AG08396 (cell line): ENCODE results near the gene TXNDC2.

Experiments used
- DNase-seq: peaks from one replicate; pipeline ENCODE4 v3.0.0; 2012; ENCODE audit warnings: low spot score, mixed read lengths

Gene TXNDC2

DNA sequence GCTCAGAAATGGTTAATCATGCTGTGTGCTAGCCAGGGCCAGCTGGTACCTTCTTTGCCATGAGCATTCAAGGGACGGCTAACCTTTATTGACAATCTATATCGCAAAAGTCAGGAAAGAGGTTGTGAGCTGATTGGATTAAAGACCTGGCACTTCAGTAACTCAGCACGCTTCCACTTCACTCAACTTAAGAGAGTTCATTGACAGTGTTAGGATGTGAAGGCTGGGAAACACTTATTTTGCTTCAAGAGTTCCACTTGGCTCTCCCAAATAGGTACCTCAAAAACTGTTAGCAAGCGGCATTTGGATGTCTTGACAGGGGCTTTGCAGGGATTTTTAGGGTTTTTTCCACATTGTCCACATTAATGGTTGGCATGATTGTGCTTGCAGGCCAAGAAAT, 25.1 kb upstream of the TXNDC2 start:
- no peak for DNase-seq

DNA sequence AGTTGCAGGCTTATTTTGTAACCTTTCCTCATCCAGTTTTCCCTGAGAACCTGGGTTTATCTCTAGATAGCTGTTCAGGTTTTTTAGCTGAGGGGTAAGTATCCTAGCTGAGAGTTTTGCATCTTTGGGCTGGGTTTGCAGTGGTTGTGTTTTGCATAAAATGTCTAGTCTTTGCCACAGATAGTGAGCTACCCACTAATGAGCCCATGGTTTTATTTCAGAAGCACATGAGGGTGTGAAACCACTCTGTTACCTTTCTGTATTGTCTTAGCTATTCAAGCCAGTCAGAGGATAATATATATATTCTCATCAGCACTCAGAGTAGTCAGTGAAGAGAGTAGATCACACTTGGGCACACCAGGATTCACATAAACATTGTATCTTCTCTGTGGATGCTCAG, 24.6 kb upstream of the TXNDC2 start:
- DNase-seq: no peak

DNA sequence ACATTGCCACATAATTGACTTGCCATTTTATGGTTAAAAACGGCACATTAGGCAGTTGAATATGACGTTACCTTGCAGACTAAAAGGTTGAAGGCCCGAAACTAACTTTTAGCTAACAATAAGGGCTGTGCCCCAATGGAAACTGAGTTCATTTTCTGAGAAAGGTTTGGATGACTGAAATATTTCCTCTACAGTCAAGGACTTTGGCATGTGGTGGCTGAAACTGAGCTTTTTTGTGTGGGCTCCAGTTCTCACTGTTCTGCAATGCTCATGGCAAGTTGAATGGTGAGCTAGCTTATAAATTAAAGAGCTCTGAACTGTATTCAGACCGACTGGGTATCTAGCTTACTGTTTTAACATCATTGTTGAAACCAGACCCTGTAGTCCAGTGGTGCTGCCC, 23.8 kb upstream of the TXNDC2 start:
- no peak for DNase-seq

DNA sequence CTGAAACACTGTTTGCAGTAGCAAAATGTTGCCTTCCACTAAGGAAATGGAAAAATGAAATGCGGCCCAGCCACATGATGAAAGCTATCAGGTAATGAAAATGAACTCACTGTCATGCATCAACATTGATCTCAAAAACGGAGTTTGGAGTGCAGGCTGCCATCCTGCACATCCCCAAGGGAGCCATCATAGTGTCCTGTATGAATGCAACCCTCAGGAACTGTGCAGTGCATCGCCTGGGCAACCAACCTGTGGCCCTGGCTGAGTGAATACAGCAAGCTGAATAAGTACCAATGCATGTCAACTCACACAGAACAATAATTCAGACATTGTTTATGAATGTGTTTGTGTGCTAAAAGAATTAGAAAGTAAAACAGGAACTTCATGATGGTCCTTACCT, 23.1 kb upstream of the TXNDC2 start:
- no peak for DNase-seq

DNA sequence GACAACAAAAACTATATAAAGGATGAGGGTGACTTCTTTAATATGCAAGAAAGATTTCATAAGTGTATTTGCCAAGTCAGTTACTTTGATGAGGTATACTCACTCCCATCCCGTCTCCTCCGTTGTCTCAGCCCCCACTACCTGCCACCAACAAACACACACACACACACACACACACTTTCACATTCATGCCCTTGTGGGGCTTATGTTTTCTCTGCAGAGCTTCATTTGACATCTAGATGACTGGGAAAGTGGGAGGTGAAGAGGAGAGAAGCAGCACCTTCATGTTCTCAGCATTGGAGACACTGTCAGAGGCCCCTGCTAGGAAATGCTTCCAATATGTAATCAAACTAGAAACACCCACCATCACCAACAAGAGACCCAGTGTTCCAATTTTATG, 22.5 kb upstream of the TXNDC2 start:
- DNase-seq: no peak

DNA sequence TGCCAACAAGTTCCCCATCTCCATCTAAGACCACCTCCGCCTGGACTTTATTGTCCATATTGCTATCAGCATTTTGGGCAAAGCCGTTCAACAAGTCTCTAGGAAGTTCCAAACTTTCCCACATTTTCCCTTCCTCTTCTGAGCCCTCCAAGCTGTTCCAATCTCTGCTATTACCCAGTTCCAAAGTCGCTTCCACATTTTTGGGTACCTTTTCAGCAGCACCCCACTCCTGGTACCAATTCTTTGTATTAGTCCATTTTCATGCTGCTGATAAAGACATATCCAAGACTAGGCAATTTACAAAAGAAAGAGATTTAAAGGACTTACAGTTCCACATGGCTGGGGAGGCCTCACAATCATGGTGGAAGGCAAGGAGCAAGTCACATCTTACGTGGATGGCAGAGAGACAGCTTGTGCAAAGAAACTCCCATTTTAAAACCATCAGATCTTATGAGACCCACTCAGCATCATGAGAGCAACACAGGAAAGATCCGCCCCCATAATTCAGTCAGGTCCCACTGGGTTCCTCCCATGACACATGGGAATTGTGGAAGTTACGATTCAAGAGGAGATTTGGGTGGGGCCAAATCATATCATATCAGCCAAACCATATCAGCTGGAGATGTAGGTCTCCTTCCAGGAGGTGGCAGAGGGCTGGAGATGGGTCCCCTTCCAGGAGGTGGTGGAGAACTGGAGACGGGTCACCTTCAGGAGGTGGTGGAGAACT, 19.8 kb upstream of the TXNDC2 start:
- DNase-seq: no peak

DNA sequence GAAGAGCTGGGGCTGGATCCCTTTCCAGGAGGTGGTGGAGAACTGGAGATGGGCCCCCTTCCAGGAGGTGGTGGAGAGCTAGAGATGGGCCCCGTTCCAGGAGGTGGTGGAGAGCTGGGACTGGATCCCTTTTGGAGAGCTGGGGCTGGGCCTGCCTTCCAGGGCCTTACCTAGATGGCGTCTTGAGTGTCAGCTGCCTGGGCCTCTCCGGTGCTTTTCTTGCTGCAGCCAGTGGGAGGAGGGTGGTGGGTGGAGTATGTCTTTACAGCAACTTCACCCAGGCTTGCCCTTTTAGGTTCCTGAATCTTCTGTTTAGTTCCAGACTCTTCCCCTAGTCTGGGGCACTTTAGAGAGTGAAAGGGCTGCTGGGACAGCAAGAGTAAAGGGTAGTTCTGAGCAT, 19.1 kb upstream of the TXNDC2 start:
- DNase-seq: no peak

DNA sequence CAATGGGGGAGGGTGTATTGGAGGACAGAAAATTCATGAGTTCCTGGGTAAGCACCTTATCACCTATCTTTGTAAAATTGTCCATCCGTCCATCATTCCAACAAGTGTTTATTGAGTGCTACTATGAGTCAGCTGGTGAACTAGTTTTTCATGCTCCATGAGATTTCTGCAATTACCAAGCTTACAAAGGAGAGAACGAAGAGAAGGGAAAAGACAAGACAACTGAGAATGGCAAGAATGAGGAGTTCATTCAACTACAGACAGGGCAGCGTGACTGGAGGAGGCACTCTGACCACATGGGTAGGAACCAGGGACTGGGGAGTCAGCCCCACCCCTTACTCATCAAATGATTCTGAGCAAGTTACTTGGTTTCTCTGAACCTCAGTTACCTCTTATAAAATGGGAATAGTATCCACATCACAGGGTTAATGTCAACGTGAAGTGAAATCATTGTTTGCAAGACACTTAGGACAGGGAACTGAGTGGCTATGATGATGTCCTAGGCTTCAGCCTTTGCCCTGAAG, 18.6 kb upstream of the TXNDC2 start:
- DNase-seq: no peak

DNA sequence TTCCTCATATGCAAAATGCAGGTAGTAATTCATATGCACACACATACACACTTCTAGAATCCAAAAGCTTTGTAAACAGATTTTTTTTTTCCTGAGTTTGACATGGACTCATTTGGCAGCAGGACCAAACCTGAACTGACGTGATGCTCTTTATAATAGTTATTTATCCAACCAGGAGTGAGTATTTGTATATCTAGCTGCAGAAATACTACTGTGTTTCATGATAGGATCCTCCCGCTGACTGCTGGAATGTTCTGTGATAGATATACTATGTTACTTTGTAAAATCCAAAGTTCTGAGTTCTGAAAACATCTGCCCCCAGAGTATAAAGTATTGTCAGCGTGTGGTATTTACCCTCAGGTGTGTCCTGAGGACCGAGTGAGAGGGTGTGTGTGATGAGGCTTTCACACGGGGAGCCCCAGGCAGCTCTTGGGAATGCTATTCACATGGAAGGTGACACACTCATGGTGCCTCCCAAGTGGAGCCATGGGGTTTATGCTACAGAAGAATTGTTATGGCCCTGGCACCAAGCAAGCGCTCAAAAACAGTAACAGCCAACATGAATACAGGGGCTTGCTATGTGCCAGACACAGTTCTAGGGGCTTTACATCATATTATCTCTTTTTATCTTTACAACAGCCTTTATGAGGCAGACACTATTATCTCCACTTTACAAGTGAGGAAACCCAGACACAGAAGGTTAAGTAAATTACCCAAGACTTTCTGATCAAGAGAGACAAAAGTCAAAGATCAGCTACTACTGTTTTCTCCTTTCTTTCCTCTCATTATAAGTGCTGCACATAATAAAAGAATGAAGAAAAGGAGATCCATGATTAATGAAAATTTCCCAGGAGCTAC, 16.7 kb upstream of the TXNDC2 start:
- no peak for DNase-seq

DNA sequence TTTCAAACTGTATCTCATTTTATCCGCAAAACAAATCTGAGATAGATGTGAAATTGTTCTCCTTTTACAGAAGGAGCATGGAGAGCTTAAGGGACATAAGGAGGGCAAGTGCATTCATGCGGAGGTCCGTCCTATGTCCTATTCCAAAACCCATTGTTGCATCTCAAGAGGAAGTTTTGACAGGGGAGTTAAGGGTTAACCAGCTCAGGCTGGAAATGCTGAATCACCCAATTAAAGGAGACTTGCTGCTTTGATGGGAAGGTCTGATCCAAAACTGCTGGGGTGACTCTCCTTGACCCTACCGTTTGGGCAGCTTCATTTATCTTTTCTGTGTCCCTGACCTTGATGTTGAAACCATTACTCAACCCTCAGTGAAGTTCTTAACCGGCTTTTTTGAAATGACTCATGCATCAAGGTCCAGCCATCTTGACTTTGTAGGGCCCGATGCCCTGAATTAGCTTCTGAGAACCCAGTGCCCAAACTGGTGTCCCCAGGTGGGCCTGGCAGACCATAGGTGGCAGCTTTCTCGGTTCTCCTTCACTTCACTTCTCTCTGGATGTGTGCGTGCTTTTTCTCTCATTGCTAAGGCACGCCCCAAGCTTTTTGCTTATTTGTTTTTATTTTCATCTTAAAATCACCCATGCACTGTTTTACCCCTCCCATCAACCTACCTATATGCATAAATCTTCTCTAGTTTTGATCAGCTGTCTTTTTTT, 15.9 kb upstream of the TXNDC2 start:
- DNase-seq: peak; percentile 61

DNA sequence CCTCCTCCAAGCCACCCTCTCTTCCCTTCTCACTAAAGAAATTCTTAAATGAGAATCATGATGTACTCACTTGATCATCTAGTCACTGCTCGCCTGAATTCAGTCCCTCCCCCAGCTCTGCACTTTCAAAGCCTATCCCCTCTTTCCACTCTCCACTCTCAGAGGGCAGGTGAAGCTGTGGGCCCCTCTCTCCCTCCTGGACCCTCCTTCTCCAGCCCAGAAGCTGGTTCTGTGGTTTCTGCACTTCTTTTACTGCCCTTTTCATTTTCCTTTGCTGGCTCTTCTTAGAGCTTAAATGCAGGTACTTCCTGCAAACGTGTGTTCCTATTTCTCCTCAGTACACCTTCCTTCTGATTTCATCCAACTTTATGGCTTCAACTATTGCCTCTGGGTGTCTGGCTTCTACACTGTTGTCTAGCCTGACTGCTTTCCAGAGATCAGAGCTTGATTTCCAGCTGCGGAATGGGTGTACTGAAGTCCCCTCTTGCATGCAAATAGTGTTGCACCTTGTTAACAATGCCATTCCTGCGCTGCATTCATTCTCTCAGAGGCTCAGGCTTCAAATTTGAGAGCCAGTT, 15.3 kb upstream of the TXNDC2 start:
- no peak for DNase-seq

DNA sequence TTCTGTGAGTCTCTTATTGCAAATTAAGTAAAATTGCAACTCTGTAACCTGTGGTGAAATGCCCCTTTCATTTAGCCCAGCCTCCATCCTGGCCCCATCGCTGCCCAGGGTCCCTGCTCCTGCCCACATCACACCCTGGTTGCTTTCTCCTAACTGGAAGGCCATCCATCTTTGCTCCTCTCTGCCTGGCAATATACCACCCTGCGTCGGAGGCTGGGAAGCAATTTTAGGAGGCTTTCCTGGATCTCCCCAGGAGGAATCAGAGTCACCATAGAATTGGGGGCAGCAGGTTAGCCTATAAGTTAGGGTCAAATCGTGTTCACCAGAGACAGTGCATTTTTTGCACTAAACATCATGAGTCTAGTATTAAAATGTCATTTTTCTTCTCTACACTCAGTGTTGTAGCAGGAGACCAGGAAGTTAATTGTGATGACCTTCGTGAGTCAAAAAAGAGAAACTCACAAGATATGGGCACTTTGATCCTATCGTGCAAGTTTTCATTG, 14.5 kb upstream of the TXNDC2 start:
- no peak for DNase-seq

DNA sequence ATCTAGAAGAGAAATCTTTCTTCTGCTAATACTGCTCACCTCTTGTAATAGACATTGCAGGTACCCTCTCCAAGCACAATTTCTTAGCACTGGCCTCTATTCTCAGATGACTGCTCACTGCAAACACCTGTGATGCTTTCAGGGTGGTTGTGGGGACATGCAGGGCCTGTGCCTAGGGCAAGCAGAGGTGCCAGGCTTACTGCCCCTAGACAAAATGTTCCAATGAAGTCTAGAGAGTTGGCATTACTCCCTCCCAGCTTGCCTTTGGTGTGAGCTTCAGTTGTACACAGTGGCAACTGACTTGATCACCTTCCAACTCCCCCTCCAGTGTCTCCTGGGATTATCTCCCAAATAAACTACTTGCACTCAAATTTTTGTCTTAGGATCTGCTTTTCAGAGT, 12.9 kb upstream of the TXNDC2 start:
- no peak for DNase-seq

DNA sequence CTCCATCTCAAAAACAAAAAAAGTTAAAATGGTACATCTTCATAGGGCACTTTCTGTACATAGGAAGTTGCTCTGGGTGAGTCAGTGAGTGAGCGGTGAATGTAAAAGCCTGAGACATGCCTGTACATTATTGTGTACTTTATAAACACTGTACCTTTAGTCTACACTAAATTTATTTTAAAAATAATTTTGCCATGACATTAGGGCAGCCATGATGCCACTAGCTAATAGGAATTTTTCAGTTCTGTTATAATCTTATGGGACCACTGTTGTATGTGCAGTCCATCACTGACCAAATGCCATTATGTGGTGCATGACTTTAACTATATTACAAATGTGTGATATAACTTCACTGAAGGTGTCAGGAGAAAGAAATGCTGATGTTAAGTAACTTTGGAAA, 11.0 kb upstream of the TXNDC2 start:
- DNase-seq: no peak

DNA sequence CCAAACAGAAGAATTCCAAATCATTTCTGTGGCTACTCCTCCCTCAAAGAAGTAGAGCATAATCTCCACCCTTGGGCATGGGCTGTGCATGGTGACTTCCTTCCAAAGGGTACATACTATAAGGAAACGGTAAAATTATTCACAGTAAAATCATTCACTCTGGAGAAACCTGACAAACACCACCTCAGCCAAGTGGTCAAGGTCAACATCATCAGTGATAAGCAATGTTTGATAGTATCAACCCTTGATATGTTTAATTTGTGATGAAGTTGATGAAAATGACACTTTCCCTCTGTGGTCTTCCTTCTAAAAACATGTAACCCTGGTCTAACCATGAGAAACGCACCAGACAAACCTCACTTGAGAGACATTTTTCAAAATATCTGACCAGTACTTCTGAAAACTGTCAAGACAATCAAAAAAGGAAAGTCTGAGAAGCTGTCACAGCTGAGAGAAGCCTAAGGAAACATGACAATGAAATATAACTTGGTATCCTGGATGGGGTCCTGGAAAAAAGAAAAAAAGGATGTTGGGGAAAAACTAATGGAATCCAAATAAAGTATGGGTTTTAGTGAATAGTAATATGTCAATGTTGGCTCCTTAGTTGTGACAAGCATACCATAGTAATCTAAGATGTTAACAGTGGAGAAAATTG, 9.4 kb upstream of the TXNDC2 start:
- DNase-seq: no peak

DNA sequence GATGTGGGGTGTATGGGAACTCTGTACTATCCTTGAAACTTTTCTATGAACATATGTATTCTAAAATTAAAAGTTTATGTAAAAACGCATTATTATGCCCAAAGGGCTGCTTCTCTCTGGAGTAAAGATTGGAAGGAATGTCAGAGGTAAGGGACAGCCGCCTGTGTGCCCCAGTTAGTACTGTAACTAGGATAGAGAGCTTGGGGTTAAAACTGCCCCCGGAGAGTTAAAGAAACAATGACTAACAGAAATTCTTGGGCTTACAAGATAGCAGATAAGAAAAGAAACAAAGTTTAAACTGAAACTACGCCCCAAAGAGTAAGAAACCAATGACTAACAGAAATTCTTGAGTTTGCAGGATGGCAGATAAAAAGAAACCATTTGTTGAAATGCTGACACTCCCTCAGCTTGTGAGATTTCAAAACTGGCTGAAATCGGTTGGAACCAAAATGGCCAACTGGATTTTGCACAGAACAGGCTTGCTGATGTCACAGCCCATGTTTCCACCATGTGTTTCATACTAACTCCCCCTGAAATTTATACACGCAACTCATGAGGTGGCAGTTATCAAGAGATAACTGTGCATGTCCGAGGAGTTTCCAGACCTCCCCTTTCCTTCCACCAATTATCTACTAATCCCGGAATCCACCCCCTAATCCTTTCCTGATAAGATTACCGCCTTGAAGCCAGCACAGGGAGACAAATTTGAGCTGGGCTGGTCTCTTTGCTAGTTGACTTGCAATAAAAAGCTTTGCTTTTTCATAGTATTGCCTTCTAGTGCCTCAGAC, 8.7 kb upstream of the TXNDC2 start:
- DNase-seq: peak; percentile 57

DNA sequence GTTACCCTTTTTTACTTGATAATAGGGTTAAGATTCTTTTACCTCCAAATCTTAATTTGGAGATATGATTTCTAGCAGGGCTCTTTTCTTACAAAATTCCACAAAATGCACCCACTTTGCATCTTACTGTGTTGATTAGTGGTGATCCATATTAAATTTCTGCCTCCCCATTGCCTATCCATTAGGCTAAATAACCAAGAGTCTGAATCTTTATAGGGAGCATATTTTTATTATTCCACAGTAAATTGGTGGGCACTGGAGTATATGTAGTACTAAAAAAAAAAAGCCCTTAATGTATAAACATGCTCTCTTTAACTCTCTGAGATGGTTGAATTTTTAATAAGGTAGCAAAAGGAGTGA, 8.1 kb upstream of the TXNDC2 start:
- no peak for DNase-seq

DNA sequence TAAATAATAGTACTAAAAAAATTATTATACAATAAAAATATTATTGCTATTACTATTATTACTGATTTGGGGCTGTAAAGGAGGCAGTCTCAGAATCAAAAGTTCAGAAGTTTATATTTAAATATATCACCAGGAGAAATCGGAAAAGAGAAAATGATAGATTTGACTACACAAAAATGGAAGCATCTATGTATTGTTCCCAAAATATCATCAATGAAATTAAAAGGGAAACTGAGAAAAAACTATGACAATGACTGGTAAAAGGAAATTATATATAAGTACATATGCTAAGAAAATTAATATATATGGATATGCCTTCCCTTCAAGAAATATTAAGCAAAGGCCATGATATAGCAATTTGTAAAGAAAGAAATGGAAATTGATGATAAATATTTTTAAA, 7.7 kb upstream of the TXNDC2 start:
- DNase-seq: no peak

DNA sequence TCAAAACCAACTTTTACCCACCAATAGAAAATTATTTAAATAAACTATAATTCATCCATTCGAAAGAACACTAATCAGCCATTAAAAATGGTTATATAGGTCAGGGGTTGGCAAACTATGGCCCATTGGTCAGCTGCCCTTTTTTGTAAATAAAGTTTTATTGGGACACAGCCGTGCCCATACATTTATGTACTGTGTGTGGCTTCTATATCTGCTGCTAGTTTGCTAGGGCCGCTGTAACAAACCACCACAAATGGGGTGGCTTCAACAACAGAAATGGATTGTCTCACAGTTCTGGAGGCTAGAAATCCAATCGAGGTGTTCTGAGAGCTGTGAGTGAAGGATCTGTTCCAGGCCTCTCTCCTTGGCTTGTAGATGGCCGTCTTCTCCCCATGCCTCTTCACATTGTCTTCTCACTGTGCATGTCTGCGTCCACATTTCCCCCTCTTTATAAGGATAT, 7.0 kb upstream of the TXNDC2 start:
- no peak for DNase-seq

DNA sequence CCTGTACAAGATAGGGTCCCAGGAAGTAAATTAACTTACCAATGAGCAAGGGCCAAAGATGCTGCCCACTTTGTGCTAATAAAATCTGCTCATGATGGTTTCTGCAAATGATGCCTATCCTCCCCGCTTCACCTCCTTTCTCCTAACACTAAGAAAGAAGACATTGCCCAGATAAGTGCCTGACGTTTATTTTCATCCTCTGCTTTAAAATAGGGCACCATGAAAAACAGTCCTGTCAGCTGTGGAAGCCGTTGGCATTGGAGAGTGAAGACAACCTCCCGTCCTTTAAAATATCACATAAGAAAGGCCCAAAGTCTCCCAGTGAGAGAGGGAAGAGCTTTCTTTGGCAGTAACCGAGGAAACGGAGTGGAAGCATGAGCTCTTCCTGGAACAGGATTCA, 1.7 kb upstream of the TXNDC2 start:
- no peak for DNase-seq
